HG03460 (cell line): ENCODE results near the gene SLC38A5.
A peak's percentile ranks its signal among the peaks of the same experiment; 100 is the strongest.

Experiments
- ATAC-seq: cut with Tn5 transposase; IDR thresholded peaks from one replicate; pipeline ENCODE4 v1.9.1; 2021; ENCODE audit not compliant: unreplicated experiment

Gene SLC38A5

GRCh38 chrX:48492293-48492910, 22.3 kb upstream of the SLC38A5 start:
- ATAC-seq = no peak

- ATAC-seq = no peak
Measured at GRCh38 chrX:48491809-48492208, 21.7 kb upstream of the SLC38A5 start.

GRCh38 chrX:48490661-48491060, 20.6 kb upstream of the SLC38A5 start:
- no peak for ATAC-seq

- no peak for ATAC-seq
Measured at GRCh38 chrX:48489892-48490291, 19.8 kb upstream of the SLC38A5 start.

- no peak for ATAC-seq
Measured at GRCh38 chrX:48489296-48489695, 19.2 kb upstream of the SLC38A5 start.

- no peak for ATAC-seq
Measured at GRCh38 chrX:48488034-48488433, 18.0 kb upstream of the SLC38A5 start.

- no peak for ATAC-seq
Measured at GRCh38 chrX:48487362-48487798, 17.3 kb upstream of the SLC38A5 start.

- no peak for ATAC-seq
Measured at GRCh38 chrX:48482526-48482925, 12.5 kb upstream of the SLC38A5 start.

- ATAC-seq = no peak
Measured at GRCh38 chrX:48480583-48480982, 10.5 kb upstream of the SLC38A5 start.

GRCh38 chrX:48480142-48480541, 10.1 kb upstream of the SLC38A5 start:
- ATAC-seq = no peak

- ATAC-seq = no peak
Measured at GRCh38 chrX:48478806-48479205, 8.7 kb upstream of the SLC38A5 start.

- ATAC-seq = no peak
Measured at GRCh38 chrX:48477960-48478755, 8.1 kb upstream of the SLC38A5 start.

GRCh38 chrX:48476919-48477318, 6.9 kb upstream of the SLC38A5 start:
- no peak for ATAC-seq

GRCh38 chrX:48475774-48476577, 5.9 kb upstream of the SLC38A5 start, which contains the start of gene FTSJ1:
TSS of gene FTSJ1 (plus strand) at chrX:48476199. CDS start at chrX:48478048, 1,849 bp downstream.
- peak; percentile 88 for ATAC-seq

- ATAC-seq = peak; percentile 13
Measured at GRCh38 chrX:48475296-48475695, 5.2 kb upstream of the SLC38A5 start.

- no peak for ATAC-seq
Measured at GRCh38 chrX:48474581-48474980, 4.5 kb upstream of the SLC38A5 start.

GRCh38 chrX:48474127-48474526, 4.1 kb upstream of the SLC38A5 start:
- no peak for ATAC-seq

GRCh38 chrX:48473704-48473990, 3.6 kb upstream of the SLC38A5 start:
- ATAC-seq = no peak

- ATAC-seq = no peak
Measured at GRCh38 chrX:48472851-48473703, 3.0 kb upstream of the SLC38A5 start.

GRCh38 chrX:48472225-48472624, 2.2 kb upstream of the SLC38A5 start:
- ATAC-seq = no peak

- no peak for ATAC-seq
Measured at GRCh38 chrX:48471504-48471903, 1.4 kb upstream of the SLC38A5 start.
